ENCODE results near the gene IKZF4.

IKZF4 gene

GRCh38 chr12:56029166-56029519 lies 8.3 kb downstream of the IKZF4 start:
- no peak overlapping the region for H3K4me3 ChIP-seq (ENCODE audit: low read depth in 1 of 2, low read length in 1 of 2)
- H3K27me3 ChIP-seq = no peaks in the 10 kb centered on the region
- H3K4me1 ChIP-seq (ENCODE audit: control insufficient read depth in 1 of 2, insufficient read depth in 1 of 2, low read depth in 1 of 2, low read length in 1 of 2) = peaks cover 36 to 37% of the 10 kb centered on the region in 2 experiments
- H3K9me3 ChIP-seq = no peaks in the 10 kb centered on the region
- H3K36me3 ChIP-seq = no peaks in the 10 kb centered on the region
- TF ChIP-seq, protein P1, sequence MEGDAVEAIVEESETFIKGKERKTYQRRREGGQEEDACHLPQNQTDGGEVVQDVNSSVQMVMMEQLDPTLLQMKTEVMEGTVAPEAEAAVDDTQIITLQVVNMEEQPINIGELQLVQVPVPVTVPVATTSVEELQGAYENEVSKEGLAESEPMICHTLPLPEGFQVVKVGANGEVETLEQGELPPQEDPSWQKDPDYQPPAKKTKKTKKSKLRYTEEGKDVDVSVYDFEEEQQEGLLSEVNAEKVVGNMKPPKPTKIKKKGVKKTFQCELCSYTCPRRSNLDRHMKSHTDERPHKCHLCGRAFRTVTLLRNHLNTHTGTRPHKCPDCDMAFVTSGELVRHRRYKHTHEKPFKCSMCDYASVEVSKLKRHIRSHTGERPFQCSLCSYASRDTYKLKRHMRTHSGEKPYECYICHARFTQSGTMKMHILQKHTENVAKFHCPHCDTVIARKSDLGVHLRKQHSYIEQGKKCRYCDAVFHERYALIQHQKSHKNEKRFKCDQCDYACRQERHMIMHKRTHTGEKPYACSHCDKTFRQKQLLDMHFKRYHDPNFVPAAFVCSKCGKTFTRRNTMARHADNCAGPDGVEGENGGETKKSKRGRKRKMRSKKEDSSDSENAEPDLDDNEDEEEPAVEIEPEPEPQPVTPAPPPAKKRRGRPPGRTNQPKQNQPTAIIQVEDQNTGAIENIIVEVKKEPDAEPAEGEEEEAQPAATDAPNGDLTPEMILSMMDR (IDR thresholded peaks at IDR 0.05) = no peak
- peak overlapping the region; percentile 64 for H3K27ac ChIP-seq

- H3K27ac ChIP-seq = no peak overlapping the region
Measured at GRCh38 chr12:56029666-56030293, 8.9 kb downstream of the IKZF4 start.

GRCh38 chr12:56031987-56032386 lies 11.1 kb downstream of the IKZF4 start:
- Histone ChIP-seq H3K4me3 (ENCODE audit: low read depth in 1 of 2, low read length in 1 of 2) (no peak overlapping the region), H3K27ac (peak overlapping the region; percentile 68), H3K27me3 (no peaks in the 10 kb centered on the region), H3K9me3 (no peaks in the 10 kb centered on the region), H3K36me3 (no peaks in the 10 kb centered on the region), H3K4me1 (ENCODE audit: control insufficient read depth in 1 of 2, insufficient read depth in 1 of 2, low read depth in 1 of 2, low read length in 1 of 2) (peaks cover 32 to 35% of the 10 kb centered on the region in 2 experiments)
- TF ChIP-seq, protein P1 (IDR thresholded peaks at IDR 0.05) = no peak

More at GRCh38 chr12:56029666-56030293, 8.9 kb downstream of the IKZF4 start:
- Histone ChIP-seq H3K36me3 (no peaks in the 10 kb centered on the region), H3K27me3 (no peaks in the 10 kb centered on the region), H3K4me3 (ENCODE audit: low read depth in 1 of 2, low read length in 1 of 2) (no peak overlapping the region), H3K4me1 (ENCODE audit: control insufficient read depth in 1 of 2, insufficient read depth in 1 of 2, low read depth in 1 of 2, low read length in 1 of 2) (peaks cover 33 to 34% of the 10 kb centered on the region in 2 experiments), H3K9me3 (no peaks in the 10 kb centered on the region)
- TF ChIP-seq, protein P1 (IDR thresholded peaks at IDR 0.05) = no peak

GRCh38 chr12:56034586-56035332 lies 13.9 kb downstream of the IKZF4 start:
- TF ChIP-seq, protein P1 (IDR thresholded peaks at IDR 0.05) = no peak
- Histone ChIP-seq H3K27ac (no peak overlapping the region), H3K27me3 (no peaks in the 10 kb centered on the region), H3K4me3 (ENCODE audit: low read depth in 1 of 2, low read length in 1 of 2) (no peak overlapping the region), H3K36me3 (no peaks in the 10 kb centered on the region), H3K9me3 (no peaks in the 10 kb centered on the region), H3K4me1 (ENCODE audit: control insufficient read depth in 1 of 2, insufficient read depth in 1 of 2, low read depth in 1 of 2, low read length in 1 of 2) (peaks cover 27 to 30% of the 10 kb centered on the region in 2 experiments)

DNA sequence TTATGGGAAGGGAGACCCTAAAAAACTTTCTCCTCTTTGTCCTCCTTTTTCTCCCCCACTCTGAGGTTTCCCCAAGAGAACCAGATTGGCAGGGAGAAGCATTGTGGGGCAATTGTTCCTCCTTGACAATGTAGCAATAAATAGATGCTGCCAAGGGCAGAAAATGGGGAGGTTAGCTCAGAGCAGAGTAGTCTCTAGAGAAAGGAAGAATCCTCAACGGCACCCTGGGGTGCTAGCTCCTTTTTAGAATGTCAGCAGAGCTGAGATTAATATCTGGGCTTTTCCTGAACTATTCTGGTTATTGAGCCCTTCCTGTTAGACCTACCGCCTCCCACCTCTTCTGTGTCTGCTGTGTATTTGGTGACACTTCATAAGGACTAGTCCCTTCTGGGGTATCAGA lies 16.3 kb downstream of the IKZF4 start:
- TF ChIP-seq, protein P1 (IDR thresholded peaks at IDR 0.05) = no peak
- H3K27ac ChIP-seq = peak overlapping the region; percentile 36

More for the DNA sequence above, 16.3 kb downstream of the IKZF4 start:
- no peaks in the 10 kb centered on the region for H3K9me3 ChIP-seq
- H3K27me3 ChIP-seq = no peaks in the 10 kb centered on the region
- H3K4me3 ChIP-seq (ENCODE audit: low read depth in 1 of 2, low read length in 1 of 2) = no peak overlapping the region
- no peaks in the 10 kb centered on the region for H3K36me3 ChIP-seq
- peaks cover 25 to 29% of the 10 kb centered on the region in 2 experiments for H3K4me1 ChIP-seq (ENCODE audit: control insufficient read depth in 1 of 2, insufficient read depth in 1 of 2, low read depth in 1 of 2, low read length in 1 of 2)

Data from neutrophil (primary cell).